HPDE6-E6E7 (cell line): ENCODE data around the gene ANKRD39.

ENCODE experiments used
- DNase-seq: peaks from one replicate; pipeline ENCODE4 v3.0.0; 2011; ENCODE audit warnings: missing footprints; ENCODE audit errors: extremely low spot score

The ANKRD39 gene

GRCh38 chr2:96853321-96853720 is 4.5 kb downstream of the ANKRD39 start:
- DNase-seq = no peak

- DNase-seq = no peak
Observed at GRCh38 chr2:96852667-96853066, 5.1 kb downstream of the ANKRD39 start.

GRCh38 chr2:96848264-96848663 is 9.6 kb downstream of the ANKRD39 start:
- DNase-seq = no peak

GRCh38 chr2:96847586-96847985 is 10.2 kb downstream of the ANKRD39 start:
- DNase-seq = no peak

- no peak for DNase-seq
Observed at GRCh38 chr2:96846825-96847224, 11.0 kb downstream of the ANKRD39 start.

GRCh38 chr2:96844405-96844808 is 13.4 kb downstream of the ANKRD39 start:
- no peak for DNase-seq

- DNase-seq = no peak
Observed at GRCh38 chr2:96843538-96844268, 14.1 kb downstream of the ANKRD39 start, which contains the start of gene ANKRD23. ANKRD23 (minus strand) TSS chr2:96844021; CDS start chr2:96843992, 29 bp downstream.

- no peak for DNase-seq
Observed at GRCh38 chr2:96842600-96842999, 15.2 kb downstream of the ANKRD39 start.

GRCh38 chr2:96841701-96842495 is 15.9 kb downstream of the ANKRD39 start:
- DNase-seq = no peak

- no peak for DNase-seq
Observed at GRCh38 chr2:96839875-96840850, 17.7 kb downstream of the ANKRD39 start.

GRCh38 chr2:96839293-96839874 is 18.4 kb downstream of the ANKRD39 start:
- DNase-seq = no peak

GRCh38 chr2:96838345-96839292 is 19.2 kb downstream of the ANKRD39 start:
- DNase-seq = no peak

GRCh38 chr2:96837575-96837974 is 20.2 kb downstream of the ANKRD39 start:
- no peak for DNase-seq

- no peak for DNase-seq
Observed at GRCh38 chr2:96835830-96836229, 22.0 kb downstream of the ANKRD39 start.

- DNase-seq = no peak
Observed at GRCh38 chr2:96832754-96833507, 24.9 kb downstream of the ANKRD39 start.

GRCh38 chr2:96832408-96832753 is 25.4 kb downstream of the ANKRD39 start:
- DNase-seq = no peak

- no peak for DNase-seq
Observed at GRCh38 chr2:96831679-96832078, 26.1 kb downstream of the ANKRD39 start.

GRCh38 chr2:96830044-96830562 is 27.7 kb downstream of the ANKRD39 start:
- no peak for DNase-seq

GRCh38 chr2:96828874-96829273 is 28.9 kb downstream of the ANKRD39 start:
- DNase-seq = no peak
